ENCODE measurements around the gene COPA. TPM values are rescaled to one million over a fixed set of nuclear protein-coding genes. Genes with fewer than 3 reads are reported as not detected.

COPA gene
- total RNA-seq, 1 donor from 2014 or later = 143 TPM

DNA sequence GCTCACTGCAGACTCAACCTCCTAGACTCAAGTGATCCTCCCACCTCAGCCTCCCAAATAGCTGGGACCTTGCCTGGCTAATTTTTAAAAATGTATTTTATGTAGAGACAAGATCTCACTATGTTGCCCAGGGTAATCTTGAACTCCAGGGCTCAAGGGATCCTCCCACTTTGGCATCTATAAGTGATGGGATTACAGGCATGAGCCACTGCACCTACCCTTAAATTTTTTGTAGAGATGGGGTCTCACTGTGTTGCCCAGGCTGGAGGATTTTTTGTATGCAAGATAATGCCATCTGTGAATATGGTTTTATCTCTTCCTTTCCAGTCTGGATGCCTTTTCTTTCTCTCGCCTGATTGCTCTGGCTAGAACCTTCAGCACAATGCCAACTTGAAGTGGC lies 72.0 kb downstream of the COPA start:
- Mint-ChIP-seq H3K4me1 (ENCODE audit: low read depth) (no peaks in the 10 kb centered on the region), H3K36me3 (ENCODE audit: insufficient read depth) (no peaks in the 10 kb centered on the region), H3K27ac (no peak overlapping the region), H3K4me3 (ENCODE audit: low read depth) (no peak overlapping the region), H3K27me3 (no peaks in the 10 kb centered on the region), H3K9me3 (ENCODE audit: low read depth) (no peaks in the 10 kb centered on the region)
- no peak for DNase-seq (ENCODE audit: low spot score, unreplicated experiment)
- no peak for TF ChIP-seq CTCF (IDR thresholded peaks at IDR 0.05; ENCODE audit: unreplicated experiment)

GRCh38 chr1:160267284-160267991 lies 75.6 kb downstream of the COPA start:
- Mint-ChIP-seq H3K27me3 (no peaks in the 10 kb centered on the region), H3K9me3 (ENCODE audit: low read depth) (no peaks in the 10 kb centered on the region), H3K4me1 (ENCODE audit: low read depth) (peaks cover 2% of the 10 kb centered on the region), H3K36me3 (ENCODE audit: insufficient read depth) (no peaks in the 10 kb centered on the region), H3K4me3 (ENCODE audit: low read depth) (no peak overlapping the region), H3K27ac (no peak overlapping the region)
- DNase-seq (ENCODE audit: low spot score, unreplicated experiment) = no peak
- TF ChIP-seq CTCF (IDR thresholded peaks at IDR 0.05; ENCODE audit: unreplicated experiment) = no peak

DNA sequence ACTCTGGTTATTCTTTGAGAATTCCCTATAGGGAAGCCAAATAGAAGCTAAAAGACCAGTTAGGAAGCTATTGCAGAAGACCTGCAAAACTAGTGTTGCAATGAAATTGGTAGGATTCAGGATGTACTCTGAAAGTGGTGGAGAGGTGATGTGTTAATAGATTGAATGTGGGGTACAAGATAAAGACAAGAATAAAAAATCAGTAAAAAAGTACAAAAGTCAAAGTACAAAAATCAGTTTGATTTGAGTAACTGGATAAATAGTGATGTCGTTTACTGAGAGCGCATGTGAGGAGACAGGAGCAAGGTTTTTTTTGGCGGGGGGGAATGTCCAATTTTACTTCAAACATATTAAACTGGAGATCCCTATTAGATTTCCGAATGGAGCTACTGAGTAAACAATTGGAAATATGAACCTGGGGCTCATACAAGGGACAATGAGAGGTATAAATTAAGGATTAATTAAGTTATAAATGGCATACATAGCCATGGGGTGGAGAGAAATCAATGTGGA lies 78.2 kb downstream of the COPA start:
- no peak for DNase-seq (ENCODE audit: low spot score, unreplicated experiment)
- peaks cover 15% of the 10 kb centered on the region for H3K4me1 Mint-ChIP-seq (ENCODE audit: low read depth)
- H3K27me3 Mint-ChIP-seq = no peaks in the 10 kb centered on the region
- TF ChIP-seq CTCF (IDR thresholded peaks at IDR 0.05; ENCODE audit: unreplicated experiment) = no peak
- H3K4me3 Mint-ChIP-seq (ENCODE audit: low read depth) = no peak overlapping the region
- H3K9me3 Mint-ChIP-seq (ENCODE audit: low read depth) = no peaks in the 10 kb centered on the region
- no peaks in the 10 kb centered on the region for H3K36me3 Mint-ChIP-seq (ENCODE audit: insufficient read depth)
- no peak overlapping the region for H3K27ac Mint-ChIP-seq

- DNase-seq (ENCODE audit: low spot score, unreplicated experiment) = peak; percentile 96
- H3K4me1 Mint-ChIP-seq (ENCODE audit: low read depth) = peaks cover 25% of the 10 kb centered on the region
- peaks cover 4% of the 10 kb centered on the region for H3K36me3 Mint-ChIP-seq (ENCODE audit: insufficient read depth)
- H3K27me3 Mint-ChIP-seq = no peaks in the 10 kb centered on the region
- H3K4me3 Mint-ChIP-seq (ENCODE audit: low read depth) = peak within 1 kb of the TSS; percentile 95
- H3K27ac Mint-ChIP-seq = peak within 1 kb of the TSS; percentile 99
- no peak for TF ChIP-seq CTCF (IDR thresholded peaks at IDR 0.05; ENCODE audit: unreplicated experiment)
- no peaks in the 10 kb centered on the region for H3K9me3 Mint-ChIP-seq (ENCODE audit: low read depth)
Measured at GRCh38 chr1:160261893-160262794, 80.9 kb downstream of the COPA start, which contains the start of gene DCAF8. TSS of gene DCAF8 (minus strand) at chr1:160262549. CDS start at chr1:160244008, 18,541 bp downstream.

DNA sequence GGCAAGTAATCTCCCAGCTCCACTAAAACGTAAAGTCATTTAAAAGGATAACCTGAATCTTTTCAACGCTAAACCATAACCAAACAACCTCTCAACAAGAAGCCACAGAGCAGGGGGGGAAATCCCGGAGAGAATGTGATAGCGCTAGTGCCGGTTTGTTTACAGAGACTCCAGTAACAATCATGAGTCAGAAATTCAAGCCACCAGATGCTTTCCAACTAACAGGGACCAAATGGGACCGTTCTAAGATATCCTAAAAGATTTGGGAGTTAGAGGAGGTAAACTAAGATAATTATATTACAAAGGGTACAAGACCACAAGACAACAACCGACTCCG lies 81.5 kb downstream of the COPA start:
- Mint-ChIP-seq H3K36me3 (ENCODE audit: insufficient read depth) (peaks cover 4% of the 10 kb centered on the region), H3K27ac (peak overlapping the region; percentile 99), H3K4me3 (ENCODE audit: low read depth) (peak overlapping the region; percentile 95), H3K4me1 (ENCODE audit: low read depth) (peaks cover 29% of the 10 kb centered on the region), H3K9me3 (ENCODE audit: low read depth) (no peaks in the 10 kb centered on the region), H3K27me3 (no peaks in the 10 kb centered on the region)
- DNase-seq (ENCODE audit: low spot score, unreplicated experiment) = no peak
- TF ChIP-seq CTCF (IDR thresholded peaks at IDR 0.05; ENCODE audit: unreplicated experiment) = no peak

Data from progenitor cell of endocrine pancreas (in vitro differentiated cells).